KMS-11 (cell line): Measurements from ENCODE around the gene RNASE7.

ENCODE experiments used
- H2AFZ ChIP-seq: fragments of 200-600 bp; sonication (generic); 2 replicates; pipeline ENCODE4 v1.6.1; 2016; ENCODE audit warnings: antibody characterized with exemption, mixed run types, low read depth
- H3K27ac ChIP-seq: fragments of 200-600 bp; sonication (generic); 2 replicates; pipeline ENCODE4 v1.6.1; 2016; ENCODE audit warnings: mild to moderate bottlenecking, mixed run types
- H3K27me3 ChIP-seq: fragments of 200-600 bp; sonication (generic); 2 replicates; pipeline ENCODE4 v1.6.1; 2017; ENCODE audit warnings: mild to moderate bottlenecking, low read depth, mixed run types, moderate library complexity; ENCODE audit not compliant: insufficient read depth
- H3K36me3 ChIP-seq: fragments of 200-600 bp; sonication (generic); 2 replicates; pipeline ENCODE4 v1.6.1; 2017; ENCODE audit warnings: mild to moderate bottlenecking, mixed run types; ENCODE audit not compliant: insufficient read depth
- H3K4me1 ChIP-seq: fragments of 200-600 bp; sonication (generic); 2 replicates; pipeline ENCODE4 v1.6.1; 2016; ENCODE audit warnings: mild to moderate bottlenecking, low read depth, mixed run types; ENCODE audit not compliant: poor library complexity, severe bottlenecking
- H3K4me2 ChIP-seq: fragments of 200-600 bp; sonication (generic); 2 replicates; pipeline ENCODE4 v1.7.0; 2016; ENCODE audit warnings: mild to moderate bottlenecking, mixed run types
- H3K4me3 ChIP-seq: fragments of 200-600 bp; sonication (generic); IDR thresholded peaks from 2 replicates; pipeline ENCODE4 v1.6.1; 2017; ENCODE audit warnings: low read depth, low read length, mixed read lengths; ENCODE audit not compliant: insufficient read depth
- H3K79me2 ChIP-seq: fragments of 200-600 bp; sonication (generic); 2 replicates; pipeline ENCODE4 v1.6.1; 2016; ENCODE audit warnings: low read depth, mixed run types; ENCODE audit not compliant: insufficient read depth
- H3K9ac ChIP-seq: fragments of 200-600 bp; sonication (generic); 2 replicates; pipeline ENCODE4 v1.6.1; 2016; ENCODE audit warnings: mild to moderate bottlenecking, mixed run types
- H4K20me1 ChIP-seq: fragments of 200-600 bp; sonication (generic); 2 replicates; pipeline ENCODE4 v1.6.1; 2016; ENCODE audit warnings: mild to moderate bottlenecking, mixed run types; ENCODE audit not compliant: insufficient read depth
- TF ChIP-seq, protein P1 (sequence below): fragments of 200-600 bp; sonication (generic); conservative IDR thresholded peaks from 2 replicates; pipeline ENCODE4 v1.6.1; 2017; ENCODE audit warnings: low read depth, mild to moderate bottlenecking, antibody characterized with exemption, low read length, moderate library complexity, mixed read lengths

RNASE7 gene

DNA sequence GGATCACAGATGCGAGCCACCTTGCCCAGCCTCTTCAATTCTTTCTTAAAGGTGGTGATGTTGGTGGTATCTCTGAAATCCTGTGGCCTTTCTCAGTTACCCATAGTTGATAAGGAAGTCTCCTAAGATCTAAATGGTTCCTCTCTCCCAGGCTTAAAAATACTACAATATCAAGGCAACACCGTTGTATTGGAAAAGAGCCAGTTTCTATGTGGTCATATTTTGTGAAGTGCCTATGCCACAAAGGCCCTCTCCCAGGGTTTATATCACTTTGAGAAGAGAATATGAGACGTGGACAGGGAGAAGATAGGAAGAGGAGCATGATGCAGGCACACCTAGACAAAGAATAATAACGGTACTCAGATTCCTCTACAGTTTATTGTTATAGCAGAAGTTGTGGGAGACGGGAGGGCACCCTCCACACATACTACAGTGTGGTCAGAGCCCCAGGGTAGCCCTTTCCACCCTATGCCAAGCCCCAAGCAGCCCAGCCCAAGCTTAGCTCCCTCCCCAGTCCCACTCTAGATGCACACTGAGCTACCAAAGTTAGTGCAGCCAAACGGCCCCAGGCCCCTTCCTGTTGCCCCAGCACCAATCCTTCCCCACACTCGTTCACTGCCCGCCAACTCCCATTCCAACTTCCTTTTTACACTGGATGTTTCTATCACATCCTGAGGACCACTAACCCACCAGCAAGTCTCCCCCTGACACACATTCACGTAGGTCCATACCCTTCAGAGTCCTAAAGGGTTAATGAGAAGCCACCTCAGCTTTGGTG lies 25.6 kb upstream of the RNASE7 start:
- Histone ChIP-seq H3K9ac (no peak overlapping the region), H2AFZ (no peak overlapping the region), H3K4me1 (no peaks in the 10 kb centered on the region), H3K27me3 (no peaks in the 10 kb centered on the region), H3K79me2 (no peaks in the 10 kb centered on the region), H4K20me1 (no peaks in the 10 kb centered on the region), H3K4me3 (no peak overlapping the region), H3K36me3 (no peaks in the 10 kb centered on the region), H3K27ac (no peak overlapping the region), H3K4me2 (no peak overlapping the region)
- TF ChIP-seq, protein P1, sequence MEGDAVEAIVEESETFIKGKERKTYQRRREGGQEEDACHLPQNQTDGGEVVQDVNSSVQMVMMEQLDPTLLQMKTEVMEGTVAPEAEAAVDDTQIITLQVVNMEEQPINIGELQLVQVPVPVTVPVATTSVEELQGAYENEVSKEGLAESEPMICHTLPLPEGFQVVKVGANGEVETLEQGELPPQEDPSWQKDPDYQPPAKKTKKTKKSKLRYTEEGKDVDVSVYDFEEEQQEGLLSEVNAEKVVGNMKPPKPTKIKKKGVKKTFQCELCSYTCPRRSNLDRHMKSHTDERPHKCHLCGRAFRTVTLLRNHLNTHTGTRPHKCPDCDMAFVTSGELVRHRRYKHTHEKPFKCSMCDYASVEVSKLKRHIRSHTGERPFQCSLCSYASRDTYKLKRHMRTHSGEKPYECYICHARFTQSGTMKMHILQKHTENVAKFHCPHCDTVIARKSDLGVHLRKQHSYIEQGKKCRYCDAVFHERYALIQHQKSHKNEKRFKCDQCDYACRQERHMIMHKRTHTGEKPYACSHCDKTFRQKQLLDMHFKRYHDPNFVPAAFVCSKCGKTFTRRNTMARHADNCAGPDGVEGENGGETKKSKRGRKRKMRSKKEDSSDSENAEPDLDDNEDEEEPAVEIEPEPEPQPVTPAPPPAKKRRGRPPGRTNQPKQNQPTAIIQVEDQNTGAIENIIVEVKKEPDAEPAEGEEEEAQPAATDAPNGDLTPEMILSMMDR = no peak

DNA sequence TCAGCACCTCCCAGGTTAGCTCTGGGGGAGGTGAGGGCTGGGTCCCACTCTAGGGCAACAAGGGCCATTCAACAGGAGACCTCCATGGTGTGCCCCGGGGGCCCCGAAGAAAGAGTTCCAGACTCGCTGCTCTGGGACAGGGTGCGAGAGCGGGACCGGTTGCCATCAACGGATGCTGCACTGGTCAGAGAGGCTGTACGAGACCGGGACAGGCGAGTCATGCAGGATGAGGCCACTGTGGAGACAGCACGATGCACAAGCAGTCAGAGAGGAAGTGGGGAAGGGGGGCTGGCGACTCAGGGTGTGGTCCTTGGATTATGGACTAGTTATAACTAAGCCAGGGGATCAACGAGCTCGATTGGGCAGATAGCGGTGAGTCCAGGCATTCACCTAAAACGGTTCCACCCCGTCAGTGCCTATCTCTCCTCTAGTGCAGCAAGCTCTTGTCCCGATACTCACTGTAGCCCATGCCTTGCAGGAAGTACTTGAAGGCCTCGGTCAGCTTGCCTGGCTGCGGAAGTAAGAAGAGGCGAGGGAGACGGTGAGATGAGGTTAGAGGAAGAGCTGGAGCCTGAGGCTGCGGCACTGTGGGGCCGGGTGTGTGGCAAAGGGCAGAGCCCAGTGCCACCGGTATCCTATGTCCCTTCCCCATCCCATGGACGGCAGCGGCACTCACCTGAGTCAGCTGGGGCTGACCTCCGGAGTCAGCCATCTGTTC lies 24.5 kb upstream of the RNASE7 start:
- Histone ChIP-seq H3K4me1 (no peaks in the 10 kb centered on the region), H3K4me2 (no peak overlapping the region), H3K27ac (no peak overlapping the region), H3K36me3 (no peaks in the 10 kb centered on the region), H4K20me1 (no peaks in the 10 kb centered on the region), H3K79me2 (no peaks in the 10 kb centered on the region), H2AFZ (no peak overlapping the region), H3K27me3 (no peaks in the 10 kb centered on the region), H3K4me3 (no peak overlapping the region), H3K9ac (no peak overlapping the region)
- TF ChIP-seq, protein P1 = no peak

DNA sequence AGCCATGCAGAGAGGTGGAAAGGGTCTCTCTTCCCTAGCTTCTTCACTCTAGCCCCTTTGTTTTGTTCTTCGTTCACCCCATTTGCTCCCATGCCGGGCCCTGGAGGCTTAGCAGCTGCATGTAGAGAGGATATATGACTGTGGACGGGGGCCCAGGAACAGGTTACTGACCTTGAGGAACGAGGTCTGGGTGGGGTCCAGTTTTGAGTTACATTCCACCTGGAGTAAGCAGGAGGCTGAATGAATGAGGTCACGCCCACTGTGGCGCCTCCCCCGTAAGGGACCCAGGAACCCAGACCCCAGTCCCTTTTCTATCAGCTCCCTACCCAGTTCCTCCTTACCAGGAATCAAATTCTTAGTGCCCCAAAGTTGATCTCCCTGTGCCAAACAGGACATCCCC lies 23.9 kb upstream of the RNASE7 start:
- H3K36me3 ChIP-seq = no peaks in the 10 kb centered on the region
- H3K4me2 ChIP-seq = no peak overlapping the region
- H3K27ac ChIP-seq = no peak overlapping the region
- no peaks in the 10 kb centered on the region for H4K20me1 ChIP-seq
- no peak overlapping the region for H2AFZ ChIP-seq
- H3K27me3 ChIP-seq = no peaks in the 10 kb centered on the region
- TF ChIP-seq, protein P1 = no peak
- no peaks in the 10 kb centered on the region for H3K4me1 ChIP-seq
- no peak overlapping the region for H3K9ac ChIP-seq
- no peaks in the 10 kb centered on the region for H3K79me2 ChIP-seq
- H3K4me3 ChIP-seq = no peak overlapping the region

DNA sequence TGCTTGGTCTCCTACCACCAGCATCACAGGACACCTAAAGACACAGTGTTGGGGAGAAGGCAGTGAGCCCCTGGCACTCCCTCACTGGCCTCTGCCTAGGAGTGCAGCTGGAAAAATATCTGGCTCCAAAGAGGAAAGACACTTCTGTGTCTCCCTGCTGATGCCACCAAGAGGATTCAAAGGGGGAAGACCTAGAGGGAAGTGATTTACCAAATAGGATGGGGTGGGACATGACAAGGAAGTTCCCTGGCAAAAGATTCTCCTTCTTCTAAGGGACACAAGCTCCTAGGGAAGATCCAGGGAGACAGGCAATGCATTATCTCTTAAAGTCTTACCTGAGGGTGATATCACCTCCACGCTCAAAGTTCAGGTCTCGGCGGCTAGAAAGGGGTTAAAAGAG lies 23.4 kb upstream of the RNASE7 start:
- H3K4me3 ChIP-seq = no peak overlapping the region
- H4K20me1 ChIP-seq = no peaks in the 10 kb centered on the region
- no peak overlapping the region for H3K9ac ChIP-seq
- H2AFZ ChIP-seq = no peak overlapping the region
- no peaks in the 10 kb centered on the region for H3K36me3 ChIP-seq
- TF ChIP-seq, protein P1 = no peak
- no peak overlapping the region for H3K27ac ChIP-seq
- H3K27me3 ChIP-seq = no peaks in the 10 kb centered on the region
- no peaks in the 10 kb centered on the region for H3K79me2 ChIP-seq
- no peaks in the 10 kb centered on the region for H3K4me1 ChIP-seq
- H3K4me2 ChIP-seq = no peak overlapping the region
